GM10248 (cell line): ENCODE measurements around the gene MAN1C1.

Experiments
- CTCF ChIA-PET: fragments of 300-600 bp; sonication (Branson Sonifier 250); formaldehyde crosslinking; extraction: SDS; loops from one replicate; lab custom pipeline; 2021; ENCODE audit warnings: antibody characterized with exemption; lab: Yijun Ruan, JAX
- POLR2A ChIA-PET: fragments of 350-650 bp; sonication (Branson Sonifier 250); formaldehyde crosslinking; extraction: SDS; loops from one replicate; lab custom pipeline; 2020; ENCODE audit warnings: antibody characterized with exemption; lab: Yijun Ruan, JAX
- DNase-seq: peaks from one replicate; pipeline ENCODE4 v3.0.0; 2012; ENCODE audit errors: extremely low spot score
- TF ChIP-seq, protein P1 (sequence below): IDR thresholded peaks from 2 replicates; pipeline ENCODE4 v1.5.1; 2012; ENCODE audit warnings: mild to moderate bottlenecking, low read depth; ENCODE audit errors: extremely low read depth, missing control alignments, control extremely low read depth

The MAN1C1 gene

DNA sequence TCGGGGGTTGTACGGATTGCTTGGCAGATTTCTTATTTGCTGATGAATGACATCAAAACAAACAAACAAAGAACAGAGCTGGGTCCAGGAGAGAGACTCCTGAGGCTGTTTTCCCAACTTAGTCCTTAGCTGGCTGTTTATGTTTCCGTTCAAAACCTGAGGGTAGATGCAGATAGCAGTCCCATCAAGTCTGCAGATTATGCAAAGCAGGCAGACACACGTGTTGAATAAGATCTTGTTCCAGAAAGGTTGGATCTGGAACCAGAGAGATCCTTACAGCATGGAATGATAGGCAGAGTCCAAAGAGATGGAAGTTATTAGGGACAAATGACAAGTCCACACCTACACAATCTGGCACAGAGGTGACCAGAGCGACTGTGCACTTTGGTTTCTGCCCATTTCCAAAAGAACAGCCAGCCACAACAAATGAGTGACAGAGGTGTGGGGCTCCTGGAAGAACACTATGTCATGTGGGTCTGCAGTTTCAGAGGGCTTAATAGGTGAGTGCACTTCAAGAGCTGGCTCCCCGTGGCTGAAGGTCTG, 65.5 kb downstream of the MAN1C1 start:
- ChIA-PET POLR2A (no interaction called here), CTCF (no interaction called here)
- TF ChIP-seq, protein P1, sequence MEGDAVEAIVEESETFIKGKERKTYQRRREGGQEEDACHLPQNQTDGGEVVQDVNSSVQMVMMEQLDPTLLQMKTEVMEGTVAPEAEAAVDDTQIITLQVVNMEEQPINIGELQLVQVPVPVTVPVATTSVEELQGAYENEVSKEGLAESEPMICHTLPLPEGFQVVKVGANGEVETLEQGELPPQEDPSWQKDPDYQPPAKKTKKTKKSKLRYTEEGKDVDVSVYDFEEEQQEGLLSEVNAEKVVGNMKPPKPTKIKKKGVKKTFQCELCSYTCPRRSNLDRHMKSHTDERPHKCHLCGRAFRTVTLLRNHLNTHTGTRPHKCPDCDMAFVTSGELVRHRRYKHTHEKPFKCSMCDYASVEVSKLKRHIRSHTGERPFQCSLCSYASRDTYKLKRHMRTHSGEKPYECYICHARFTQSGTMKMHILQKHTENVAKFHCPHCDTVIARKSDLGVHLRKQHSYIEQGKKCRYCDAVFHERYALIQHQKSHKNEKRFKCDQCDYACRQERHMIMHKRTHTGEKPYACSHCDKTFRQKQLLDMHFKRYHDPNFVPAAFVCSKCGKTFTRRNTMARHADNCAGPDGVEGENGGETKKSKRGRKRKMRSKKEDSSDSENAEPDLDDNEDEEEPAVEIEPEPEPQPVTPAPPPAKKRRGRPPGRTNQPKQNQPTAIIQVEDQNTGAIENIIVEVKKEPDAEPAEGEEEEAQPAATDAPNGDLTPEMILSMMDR: no peak
- DNase-seq: no peak

DNA sequence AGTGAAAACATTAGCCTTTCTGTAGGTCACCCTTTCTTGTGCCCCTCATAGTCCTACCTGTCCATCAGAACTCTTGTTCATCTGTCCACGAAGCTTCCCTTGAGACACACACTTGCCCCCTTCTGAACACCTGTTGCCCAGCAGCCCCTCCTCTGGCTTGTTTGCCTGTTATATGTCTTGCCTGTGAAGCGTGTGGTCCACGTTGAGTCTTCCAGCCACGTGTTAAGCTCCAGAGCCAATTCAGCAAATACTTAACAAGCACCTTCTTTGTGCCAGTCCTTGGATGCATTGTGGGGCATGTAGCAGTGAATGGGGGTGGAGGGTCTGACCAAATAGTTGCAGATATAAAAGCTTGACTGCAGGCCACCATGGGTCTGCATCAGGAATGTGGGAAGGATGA, 66.6 kb downstream of the MAN1C1 start:
- POLR2A ChIA-PET: no interaction called here
- TF ChIP-seq, protein P1: no peak
- no peak for DNase-seq
- CTCF ChIA-PET: no interaction called here

DNA sequence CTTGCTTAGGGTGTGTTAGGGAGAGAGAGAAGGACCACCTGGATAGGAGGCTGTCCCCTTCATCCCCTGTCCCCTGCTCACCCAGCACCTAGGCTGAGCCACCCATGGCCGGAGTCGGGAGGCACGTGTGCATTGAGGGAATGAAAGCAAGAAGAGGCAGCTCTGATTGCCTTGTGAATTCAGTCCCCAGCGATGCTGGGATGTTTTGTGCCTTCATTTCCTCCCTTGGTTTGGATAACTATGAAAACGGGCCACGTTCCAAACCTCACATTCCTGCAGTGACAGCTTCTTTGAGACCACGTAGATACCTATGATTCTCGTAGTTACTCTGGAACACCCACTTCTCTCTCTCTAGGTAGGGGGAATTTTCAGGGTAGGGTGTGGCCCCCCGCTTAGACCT, 67.1 kb downstream of the MAN1C1 start:
- POLR2A ChIA-PET: no interaction called here
- CTCF ChIA-PET: no interaction called here

DNA sequence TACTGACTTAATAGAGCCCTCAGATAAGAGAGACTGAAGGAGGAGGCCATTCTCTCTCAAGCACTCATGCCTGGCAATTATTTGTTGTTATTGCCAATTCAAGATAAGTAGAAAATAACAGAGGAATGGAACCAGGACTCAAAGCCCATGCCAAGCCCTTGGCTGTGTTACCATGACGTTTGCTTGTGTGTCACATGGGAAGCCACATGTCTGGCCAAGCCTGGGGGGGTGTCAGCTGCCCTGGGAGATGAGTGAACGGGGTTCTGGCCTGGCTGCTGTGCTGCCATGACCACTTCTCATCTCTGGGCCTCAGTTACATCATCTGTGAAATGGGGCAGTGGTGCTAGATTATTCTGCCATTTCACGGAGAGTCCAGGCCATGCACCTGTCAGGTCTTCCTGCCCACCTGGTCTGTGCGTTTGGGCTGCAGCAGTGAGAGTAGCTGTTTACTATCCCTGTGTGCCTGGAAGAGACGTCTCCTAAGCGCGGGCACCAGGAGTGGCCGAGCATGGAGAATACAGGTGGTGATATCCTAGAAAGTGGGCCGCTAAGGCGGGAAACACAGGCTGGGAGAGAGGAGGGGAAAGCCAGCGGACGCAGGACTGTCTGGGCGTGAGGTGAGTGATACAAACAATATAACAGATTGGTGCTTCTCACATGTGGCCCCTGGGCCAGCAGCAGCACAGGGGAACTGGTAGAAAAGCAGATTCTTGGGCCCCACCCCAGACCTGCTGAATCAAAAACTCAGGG, 67.8 kb downstream of the MAN1C1 start:
- POLR2A ChIA-PET: no interaction called here
- DNase-seq: no peak
- TF ChIP-seq, protein P1: no peak
- CTCF ChIA-PET: interaction anchor here (2.0 kb wide), 1 partner anchor 15 kb away, joined by 4 read pairs; no protein-coding TSS in a partner anchor

More for the DNA sequence above, 67.1 kb downstream of the MAN1C1 start:
- TF ChIP-seq, protein P1: no peak
- DNase-seq: no peak

DNA sequence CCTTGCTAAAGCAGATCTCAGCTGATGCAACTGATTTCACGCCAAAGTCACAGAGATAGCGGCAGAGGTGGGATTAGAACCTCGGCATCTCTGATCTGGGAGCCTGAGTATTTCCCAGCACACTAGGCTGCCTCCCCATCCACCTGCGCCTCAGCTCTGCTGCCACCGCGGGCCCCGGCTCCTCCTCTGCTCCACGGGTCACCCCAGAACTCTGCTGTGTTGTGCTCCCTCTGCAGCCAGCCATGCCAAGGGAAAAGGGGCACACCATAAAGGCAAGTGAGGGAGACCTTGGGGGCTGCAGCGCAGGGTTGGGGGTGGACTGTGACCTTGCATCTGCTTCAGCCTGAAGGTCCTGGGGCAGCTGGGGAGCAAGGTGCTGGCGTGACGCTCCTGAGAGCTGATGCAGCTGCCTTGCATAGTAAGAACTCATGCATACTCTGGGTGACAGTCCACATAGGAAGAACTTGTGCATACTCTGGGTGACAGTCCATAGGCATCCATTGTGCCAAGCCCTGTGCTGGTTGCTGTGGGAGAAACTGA, 68.7 kb downstream of the MAN1C1 start:
- TF ChIP-seq, protein P1: no peak
- CTCF ChIA-PET: interaction anchor here (1.2 to 2.0 kb wide), 2 partner anchors 9 to 14 kb away, joined by 4 to 5 read pairs; no protein-coding TSS in a partner anchor
- POLR2A ChIA-PET: no interaction called here
- DNase-seq: no peak

DNA sequence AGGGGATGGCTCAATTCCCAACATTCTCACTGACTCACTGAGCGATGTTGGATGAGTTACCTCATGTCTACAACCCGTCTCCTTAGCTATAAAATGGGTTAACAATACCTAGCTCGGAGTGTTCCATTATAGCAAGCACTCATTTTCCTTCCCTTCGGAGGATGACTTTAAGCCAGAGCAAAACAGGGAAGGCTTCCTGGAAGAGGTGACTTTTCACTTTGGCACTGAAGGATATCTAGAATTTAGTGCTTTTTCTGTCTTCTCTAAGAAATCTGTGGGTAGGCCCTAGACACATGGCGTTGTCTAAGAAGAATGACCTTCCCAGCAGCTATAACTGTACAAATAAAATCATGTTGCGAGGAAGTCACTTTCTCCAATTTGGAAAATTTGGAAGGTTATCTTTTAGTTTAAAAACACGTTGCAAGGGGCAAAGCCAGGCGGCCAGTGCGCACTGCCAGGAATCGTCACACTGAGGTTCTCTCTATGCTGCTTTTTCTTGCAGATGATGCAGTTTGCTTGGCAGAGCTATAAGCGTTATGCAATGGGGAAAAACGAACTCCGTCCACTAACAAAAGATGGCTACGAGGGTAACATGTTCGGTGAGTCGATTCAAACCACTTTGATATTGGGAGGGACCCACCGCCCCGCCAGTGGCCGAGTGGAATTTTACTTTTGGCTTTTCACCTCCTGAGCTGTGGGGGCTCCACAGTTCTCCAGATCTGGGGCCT, 69.5 kb downstream of the MAN1C1 start:
- no peak for DNase-seq
- CTCF ChIA-PET: interaction anchor here (1.2 to 2.0 kb wide), 2 partner anchors 10 to 14 kb away, joined by 4 to 5 read pairs; no protein-coding TSS in a partner anchor
- TF ChIP-seq, protein P1: no peak
- POLR2A ChIA-PET: no interaction called here
